ENCODE data around the gene CD2BP2. TPM values are rescaled to one million over a fixed set of nuclear protein-coding genes. Genes with fewer than 3 reads are reported as not detected.

Gene CD2BP2
- total RNA-seq: 10 to 100 TPM; 31.8 to 42.7 (median 36.1) TPM

- peak; percentile 42 to 67 for TF ChIP-seq POLR2A (IDR thresholded peaks at IDR 0.05)
- TF ChIP-seq CTCF (IDR thresholded peaks at IDR 0.05): no peak
- peak; percentile 95 to 97 for TF ChIP-seq EP300 (IDR thresholded peaks at IDR 0.05)
- Histone ChIP-seq H3K4me1 (peaks cover 0 to 58% (median 32%) of the 10 kb centered on the region in 4 donors), H3K36me3 (peaks cover 3 to 72% (median 12%) of the 10 kb centered on the region in 3 donors)
Observed at GRCh38 chr16:30355144-30355953, at the start of gene CD2BP2. Gene CD2BP2, minus strand, starts transcription at chr16:30355308. Its CDS starts 627 bp downstream, at chr16:30354681.

GRCh38 chr16:30401768-30402425 lies 46.8 kb upstream of the CD2BP2 start:
- Histone ChIP-seq H3K27ac (no peak overlapping the region), H3K4me3 (no peak overlapping the region), H3K36me3 (peaks cover 0 to 16% (median 0%) of the 10 kb centered on the region in 3 donors), H3K4me1 (peaks cover 0 to 31% (median 5%) of the 10 kb centered on the region in 4 donors), H3K27me3 (no peaks in the 10 kb centered on the region), H3K9me3 (no peaks in the 10 kb centered on the region)
- 82 to 83% methylated on average over 8 of the region's 8 CpGs for whole genome bisulfite sequencing, 2 donors
- DNase-seq (ENCODE audit: low spot score in 2 of 2): no peak
- TF ChIP-seq EP300 (IDR thresholded peaks at IDR 0.05) (no peak), POLR2A (IDR thresholded peaks at IDR 0.05) (no peak), CTCF (IDR thresholded peaks at IDR 0.05) (no peak)

More at GRCh38 chr16:30355144-30355953, at the start of gene CD2BP2:
- DNase-seq (ENCODE audit: low spot score in 2 of 2): peak; percentile 92 to 95
- 0 to 1% methylated on average over 37 of the region's 45 CpGs for WGBS, 2 donors
- Histone ChIP-seq H3K4me3 (peak within 1 kb of the TSS; percentile 67 to 99 (median 84)), H3K27me3 (no peaks in the 10 kb centered on the region), H3K9me3 (no peaks in the 10 kb centered on the region), H3K27ac (peak within 1 kb of the TSS; percentile 88 to 97 (median 96))

GRCh38 chr16:30399435-30400186 lies 44.5 kb upstream of the CD2BP2 start:
- peak overlapping the region; percentile 39 to 82 (median 75) for H3K4me3 ChIP-seq
- TF ChIP-seq POLR2A (IDR thresholded peaks at IDR 0.05): no peak
- H3K27ac ChIP-seq: peak overlapping the region; percentile 68 to 95 (median 85)
- no peak for DNase-seq (ENCODE audit: low spot score in 2 of 2)
- H3K27me3 ChIP-seq: no peaks in the 10 kb centered on the region
- 11% methylated on average over 12 of the region's 12 CpGs for WGBS, 2 donors
- no peaks in the 10 kb centered on the region for H3K9me3 ChIP-seq
- H3K4me1 ChIP-seq: peaks cover 4 to 41% (median 16%) of the 10 kb centered on the region in 4 donors
- H3K36me3 ChIP-seq: peaks cover 0 to 16% (median 0%) of the 10 kb centered on the region in 3 donors

- Histone ChIP-seq H3K27ac (peak overlapping the region in 2 of 4 donors; percentile 92 to 95), H3K4me1 (peaks cover 4 to 47% (median 18%) of the 10 kb centered on the region in 4 donors), H3K4me3 (no peak overlapping the region), H3K27me3 (no peaks in the 10 kb centered on the region), H3K9me3 (no peaks in the 10 kb centered on the region), H3K36me3 (peaks cover 0 to 16% (median 0%) of the 10 kb centered on the region in 3 donors)
- WGBS, 2 donors: 80 to 85% methylated on average over 18 to 22 of the region's 23 CpGs
- DNase-seq (ENCODE audit: low spot score in 2 of 2): no peak
- TF ChIP-seq EP300 (IDR thresholded peaks at IDR 0.05) (no peak), CTCF (IDR thresholded peaks at IDR 0.05) (no peak), POLR2A (IDR thresholded peaks at IDR 0.05) (no peak)
Observed at GRCh38 chr16:30398661-30399434, 43.7 kb upstream of the CD2BP2 start.

Data from tibial nerve (tissue), 4 donors.